Hematopoietic multipotent progenitor cell treated with erythropoietin and hydrocortisone succinate and interleukin-3 and kit ligand, for 8 days (in vitro differentiated cells): ENCODE data around the gene FAM120A.
"Not testable (repeated sequence)": the region's sequence is repeated elsewhere in the genome, so short reads cannot be mapped to it uniquely, and the experiment has no call there.

Experiments used
- DNase-seq: peaks from one replicate; pipeline ENCODE4 v3.0.0-alpha.2; 2015

The FAM120A gene, protein sequence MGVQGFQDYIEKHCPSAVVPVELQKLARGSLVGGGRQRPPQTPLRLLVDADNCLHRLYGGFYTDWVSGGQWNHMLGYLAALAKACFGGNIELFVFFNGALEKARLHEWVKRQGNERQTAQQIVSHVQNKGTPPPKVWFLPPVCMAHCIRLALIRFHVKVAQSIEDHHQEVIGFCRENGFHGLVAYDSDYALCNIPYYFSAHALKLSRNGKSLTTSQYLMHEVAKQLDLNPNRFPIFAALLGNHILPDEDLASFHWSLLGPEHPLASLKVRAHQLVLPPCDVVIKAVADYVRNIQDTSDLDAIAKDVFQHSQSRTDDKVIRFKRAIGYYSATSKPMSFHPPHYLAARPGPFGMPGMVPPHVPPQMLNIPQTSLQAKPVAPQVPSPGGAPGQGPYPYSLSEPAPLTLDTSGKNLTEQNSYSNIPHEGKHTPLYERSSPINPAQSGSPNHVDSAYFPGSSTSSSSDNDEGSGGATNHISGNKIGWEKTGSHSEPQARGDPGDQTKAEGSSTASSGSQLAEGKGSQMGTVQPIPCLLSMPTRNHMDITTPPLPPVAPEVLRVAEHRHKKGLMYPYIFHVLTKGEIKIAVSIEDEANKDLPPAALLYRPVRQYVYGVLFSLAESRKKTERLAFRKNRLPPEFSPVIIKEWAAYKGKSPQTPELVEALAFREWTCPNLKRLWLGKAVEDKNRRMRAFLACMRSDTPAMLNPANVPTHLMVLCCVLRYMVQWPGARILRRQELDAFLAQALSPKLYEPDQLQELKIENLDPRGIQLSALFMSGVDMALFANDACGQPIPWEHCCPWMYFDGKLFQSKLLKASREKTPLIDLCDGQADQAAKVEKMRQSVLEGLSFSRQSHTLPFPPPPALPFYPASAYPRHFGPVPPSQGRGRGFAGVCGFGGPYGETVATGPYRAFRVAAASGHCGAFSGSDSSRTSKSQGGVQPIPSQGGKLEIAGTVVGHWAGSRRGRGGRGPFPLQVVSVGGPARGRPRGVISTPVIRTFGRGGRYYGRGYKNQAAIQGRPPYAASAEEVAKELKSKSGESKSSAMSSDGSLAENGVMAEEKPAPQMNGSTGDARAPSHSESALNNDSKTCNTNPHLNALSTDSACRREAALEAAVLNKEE

DNA sequence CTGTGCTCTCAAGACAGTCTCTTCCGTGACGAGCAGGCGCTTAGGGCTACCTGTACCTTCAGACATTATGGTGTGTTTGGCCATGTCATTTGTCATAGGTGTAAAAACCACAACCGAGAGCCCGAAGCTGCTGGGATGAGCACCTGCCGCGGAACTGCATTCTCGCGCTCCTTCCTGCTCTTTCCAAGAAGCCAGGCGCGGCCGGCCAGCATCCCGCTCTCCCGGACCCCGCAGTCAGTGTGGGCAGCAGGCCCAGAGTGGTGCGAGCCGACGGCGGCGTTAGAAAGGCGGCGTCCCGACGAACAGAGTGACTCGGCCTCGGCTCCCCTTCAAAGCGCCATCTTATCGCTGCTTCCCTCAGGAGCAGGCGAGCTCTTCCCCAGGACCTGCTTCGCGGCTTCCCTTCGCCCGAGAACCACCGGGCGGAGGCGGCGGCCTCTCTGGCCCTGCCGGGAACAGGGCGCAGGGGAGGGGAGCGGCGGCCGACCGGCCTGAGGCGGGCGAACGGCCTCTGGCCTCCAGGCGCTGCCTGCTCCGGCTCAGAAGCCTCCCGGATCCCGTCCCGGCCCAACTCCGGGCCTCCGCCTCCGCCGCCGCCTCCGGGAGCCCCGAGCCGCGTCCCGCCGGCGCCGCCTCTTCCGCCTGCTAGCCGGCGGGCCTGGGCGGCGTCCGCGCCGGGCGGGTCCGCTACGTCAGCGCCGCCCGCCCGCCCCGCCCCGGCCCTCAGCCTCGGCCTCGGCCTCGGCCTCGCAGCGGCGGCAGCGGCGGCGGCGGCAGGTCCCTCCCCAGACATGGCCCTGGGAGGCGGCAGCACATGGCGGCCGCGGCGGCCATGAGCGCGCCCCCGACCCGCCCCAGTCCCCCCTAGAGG, at the start of gene FAM120A:
FAM120A (plus strand) TSS at position 741 of the 871 bp plus-strand sequence. CDS start 231 bp downstream, outside the sequence.
- DNase-seq: peak; percentile 76

DNA sequence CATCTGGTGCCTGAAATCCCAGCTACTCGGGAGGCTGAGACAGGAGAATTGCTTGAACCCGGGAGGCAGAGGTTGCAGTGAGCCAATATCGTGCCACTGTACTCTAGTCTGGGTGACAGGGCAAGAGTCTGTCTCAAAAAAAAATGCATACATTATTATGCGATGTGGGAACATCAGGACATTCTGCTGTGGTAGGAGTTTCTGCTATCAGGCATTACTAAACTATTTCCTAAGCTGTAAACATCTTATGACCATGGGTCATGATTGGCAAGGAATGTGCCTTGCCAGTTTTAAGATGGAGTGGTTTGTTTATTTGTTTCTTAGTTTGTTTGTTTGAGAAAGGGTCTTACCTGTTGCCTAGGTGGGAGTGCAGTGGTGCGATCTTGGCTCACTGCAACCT, 45.1 kb upstream of the FAM120A start:
- DNase-seq: no peak

DNA sequence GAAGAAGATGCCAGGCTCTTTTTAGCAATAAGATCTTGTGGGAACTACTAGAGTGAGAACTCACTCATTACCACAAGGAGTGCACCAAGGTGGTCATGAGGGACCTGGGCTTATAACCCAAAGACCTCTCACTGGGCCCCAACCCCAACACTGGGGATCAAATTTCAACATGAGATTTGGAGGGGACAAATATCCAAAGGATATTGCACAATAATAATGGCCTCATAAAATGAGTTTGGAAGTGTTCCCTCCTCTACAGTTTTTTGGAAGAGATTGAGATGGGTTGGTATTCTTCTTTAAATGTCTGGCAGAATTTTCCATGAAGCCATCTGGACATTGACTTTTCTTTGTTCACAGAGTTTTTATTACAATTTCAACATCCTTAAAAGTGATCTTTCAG, 38.0 kb upstream of the FAM120A start:
- no peak for DNase-seq

DNA sequence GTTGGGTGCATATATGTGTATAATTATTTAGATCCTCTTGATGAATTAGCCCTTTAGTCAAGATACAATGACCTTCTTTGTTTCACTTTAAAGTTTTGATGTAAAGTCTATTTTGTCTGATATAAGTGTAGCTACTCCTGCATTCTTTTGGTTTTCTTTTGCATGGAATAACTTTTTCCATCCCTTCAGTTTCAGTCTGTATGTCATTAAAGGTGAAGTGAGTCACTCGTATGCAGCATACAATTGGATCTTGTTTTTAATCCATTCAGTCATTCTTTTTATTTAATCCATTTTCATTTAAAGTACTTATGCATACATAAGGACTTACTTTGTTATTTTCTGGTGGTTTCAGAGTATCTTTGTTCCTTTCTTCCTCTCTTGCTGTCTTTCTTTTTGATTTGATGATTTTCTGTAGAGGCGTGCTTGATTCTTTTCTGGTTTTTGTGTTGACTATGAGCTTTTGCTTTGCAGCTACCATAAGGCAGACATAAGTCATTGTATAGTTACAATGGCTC, 36.3 kb upstream of the FAM120A start:
- no peak for DNase-seq

DNA sequence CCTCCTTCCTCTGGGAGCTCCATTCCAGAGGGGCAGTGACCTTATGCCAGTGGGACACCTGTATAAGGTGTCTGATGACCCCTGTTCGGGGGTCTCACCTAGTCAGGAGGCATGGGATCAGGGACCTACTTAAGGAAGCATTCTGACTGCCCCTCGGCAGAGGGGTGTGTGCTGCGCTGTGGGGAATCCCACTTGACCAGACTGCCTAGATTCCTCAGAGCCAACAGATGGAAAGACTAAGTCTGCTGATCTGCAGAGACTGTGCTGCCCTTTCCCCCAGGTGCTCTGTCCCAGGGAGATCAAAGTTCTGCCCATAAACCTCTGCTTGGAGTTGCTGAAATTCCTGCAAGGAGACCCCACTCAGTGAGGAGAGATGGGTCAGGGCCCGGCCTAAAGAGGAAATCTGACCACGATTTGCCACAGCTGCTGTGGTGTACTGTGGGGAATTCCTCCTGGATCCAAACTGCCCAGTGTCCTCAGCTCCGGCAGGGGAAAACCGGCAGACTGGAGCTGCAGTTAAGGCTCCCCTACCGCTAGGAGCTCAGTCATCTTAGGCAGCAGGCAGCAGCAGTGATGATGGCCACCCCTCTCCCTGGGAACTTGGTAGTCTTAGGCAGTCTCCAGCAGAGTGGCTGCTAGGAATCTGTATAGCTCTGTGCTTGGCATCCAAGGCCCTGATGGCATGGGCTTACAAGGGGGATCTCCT, 34.8 kb upstream of the FAM120A start:
- DNase-seq: no peak

DNA sequence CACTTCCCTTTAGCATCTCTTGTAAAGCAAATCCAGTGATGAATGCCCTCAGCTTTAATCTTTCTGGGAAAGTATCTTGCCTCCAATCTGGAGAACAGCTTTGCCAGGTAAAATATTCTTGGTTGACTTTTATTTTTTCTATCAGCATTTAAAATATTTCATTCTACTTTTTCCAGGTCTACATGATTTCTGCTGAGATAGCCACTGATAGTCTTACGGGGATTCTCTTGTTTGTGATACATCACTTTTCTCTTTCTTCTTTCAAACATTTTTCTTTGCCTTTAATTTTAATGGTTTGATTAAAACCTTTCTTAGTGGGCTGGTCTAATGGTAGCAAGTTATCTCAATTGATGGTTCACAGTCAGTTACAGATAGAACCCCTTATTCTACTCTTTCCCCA, 33.9 kb upstream of the FAM120A start:
- DNase-seq: no peak

DNA sequence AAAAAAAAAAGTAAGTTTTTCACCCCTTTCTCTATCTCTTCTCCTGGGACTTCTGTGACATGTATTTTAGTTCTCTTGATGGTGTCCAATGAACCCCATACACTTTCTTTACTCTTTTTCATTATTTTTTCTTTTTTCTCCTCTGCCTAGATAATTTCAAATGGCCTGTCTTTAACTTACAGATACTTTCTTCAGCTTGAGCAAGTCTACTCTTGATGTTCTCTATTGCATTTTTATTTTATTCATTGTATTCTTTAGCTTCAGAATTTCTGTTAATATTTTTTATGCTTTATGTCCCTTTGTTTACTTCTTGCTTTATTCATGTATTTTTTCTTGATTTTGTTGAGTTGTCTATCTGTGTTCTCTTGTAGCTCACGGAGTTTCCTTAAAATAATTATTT, 32.5 kb upstream of the FAM120A start:
- no peak for DNase-seq

DNA sequence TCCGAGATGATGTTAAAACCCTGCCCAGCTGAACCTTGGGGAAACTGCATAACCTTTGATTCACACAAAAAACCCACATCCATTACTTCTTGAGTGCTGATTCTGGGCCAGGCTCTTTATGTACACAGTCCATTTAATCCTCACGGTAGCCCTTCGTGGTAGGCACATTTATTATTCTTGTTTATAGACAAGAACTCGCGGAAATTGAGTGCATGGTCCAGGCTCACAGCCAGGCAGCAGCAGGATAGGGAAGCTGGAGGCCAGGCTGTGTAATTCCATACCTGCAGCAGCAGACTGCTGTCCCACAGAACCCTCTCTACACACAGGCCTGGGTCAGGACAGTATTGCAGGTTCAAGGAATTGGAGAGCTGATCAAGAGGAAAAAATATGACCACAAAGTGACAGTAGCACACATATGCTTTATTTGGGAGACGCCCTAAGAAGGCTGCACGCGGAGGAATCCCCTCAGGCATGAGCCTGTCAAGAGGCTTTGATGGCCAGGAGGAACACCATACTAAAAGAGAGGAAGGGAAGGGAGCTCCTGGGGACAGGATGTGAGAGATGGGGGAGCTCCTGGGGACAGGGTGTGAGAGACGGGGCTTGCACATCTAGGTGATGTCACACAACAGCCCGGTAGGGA, 28.4 kb upstream of the FAM120A start:
- no peak for DNase-seq

DNA sequence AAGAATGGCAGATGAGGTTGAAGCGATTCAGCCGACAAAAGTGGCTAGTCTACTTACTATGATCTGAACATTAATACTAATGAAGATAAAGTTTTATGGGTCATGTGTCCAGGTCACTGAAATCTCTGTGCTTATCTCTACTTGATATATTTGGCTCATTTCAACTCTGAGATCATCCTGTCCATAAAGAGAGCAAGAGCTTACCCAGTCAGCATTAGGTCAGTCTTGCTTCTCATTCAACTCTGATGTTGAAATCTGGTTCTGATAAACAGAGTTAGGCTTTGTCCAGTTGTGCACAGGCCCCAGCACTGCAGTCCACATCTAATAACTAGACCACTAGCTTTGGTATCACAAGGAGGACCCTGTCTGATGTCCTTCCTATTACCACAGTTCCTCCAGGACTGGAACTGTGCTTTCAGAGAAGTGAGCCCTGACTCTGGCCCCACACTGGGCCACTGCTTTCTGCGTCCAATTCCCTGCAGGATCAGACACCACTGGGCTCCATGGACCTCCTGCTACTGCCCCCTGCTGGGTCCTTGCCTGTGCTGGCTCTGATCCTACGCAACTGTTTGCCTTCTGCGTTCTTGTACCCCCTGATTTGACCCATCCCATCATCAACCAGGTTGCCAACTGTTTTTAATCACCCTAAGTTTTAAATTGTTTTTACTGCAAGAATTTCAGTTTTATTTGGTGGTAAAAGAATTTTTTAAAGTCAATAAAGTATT, 23.7 kb upstream of the FAM120A start:
- DNase-seq: no peak

DNA sequence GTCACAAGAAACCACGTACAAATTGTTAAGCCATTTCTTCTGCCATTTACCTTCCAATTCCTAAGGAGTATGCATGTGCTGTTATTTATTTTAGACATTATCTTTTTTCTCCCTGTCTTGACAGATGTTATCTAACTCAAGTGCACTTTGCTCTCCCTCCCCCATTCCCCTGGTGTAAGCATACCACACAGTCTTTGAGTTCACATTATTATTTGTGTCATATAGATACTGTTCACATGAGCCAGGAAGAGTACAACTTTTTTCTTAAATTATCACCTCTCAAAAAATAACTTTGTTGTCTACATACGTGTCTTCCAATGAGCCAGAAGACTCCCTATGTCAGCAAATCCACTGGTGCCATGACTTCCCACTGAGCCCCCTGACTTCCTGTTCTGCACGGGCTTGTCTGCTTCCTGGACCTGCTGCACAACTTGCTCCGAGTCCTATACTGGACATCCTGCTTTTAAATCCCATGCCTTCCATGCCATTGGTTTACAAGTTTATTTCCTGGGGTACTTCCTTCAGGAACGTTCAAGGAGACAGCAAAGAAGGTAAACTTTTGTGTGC, 19.9 kb upstream of the FAM120A start:
- no peak for DNase-seq

DNA sequence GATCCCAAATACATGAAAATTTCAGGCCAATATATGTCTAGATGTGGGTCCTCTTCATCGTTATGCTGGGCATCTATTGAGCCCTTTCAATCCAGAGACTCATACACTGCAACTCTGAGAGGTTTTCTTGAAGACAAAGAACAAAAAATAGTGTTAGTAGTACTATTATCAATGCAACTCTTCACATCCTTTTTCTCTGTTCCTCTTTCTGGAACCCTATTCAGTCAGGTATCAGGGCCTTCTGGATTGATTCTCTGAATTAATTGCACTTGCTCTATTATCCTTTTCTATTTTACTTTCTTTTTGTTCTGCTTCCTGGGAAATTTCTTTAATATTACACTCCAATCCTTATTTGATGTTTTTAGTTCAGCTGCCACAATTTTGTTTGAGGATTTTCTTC, 18.5 kb upstream of the FAM120A start:
- no peak for DNase-seq

DNA sequence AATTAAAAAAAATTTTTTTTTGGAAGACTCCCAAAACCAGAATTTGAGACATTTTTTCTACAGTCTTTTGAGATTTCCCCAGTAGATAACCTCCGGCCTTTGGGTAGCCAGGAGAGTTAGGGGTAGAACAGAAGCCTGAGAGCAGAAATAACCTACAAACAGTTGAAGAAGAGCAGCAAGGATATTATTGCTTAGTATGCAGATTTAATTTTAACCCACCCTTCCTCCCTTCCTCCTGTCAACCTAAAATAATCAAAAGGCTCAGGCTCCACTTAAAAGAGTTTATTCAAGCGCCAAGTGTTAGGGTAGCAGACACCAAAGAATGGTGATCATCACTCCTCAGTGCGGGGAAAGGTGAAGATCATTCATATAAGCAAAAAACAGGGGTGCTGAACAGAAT, 17.4 kb upstream of the FAM120A start:
- DNase-seq: no peak

DNA sequence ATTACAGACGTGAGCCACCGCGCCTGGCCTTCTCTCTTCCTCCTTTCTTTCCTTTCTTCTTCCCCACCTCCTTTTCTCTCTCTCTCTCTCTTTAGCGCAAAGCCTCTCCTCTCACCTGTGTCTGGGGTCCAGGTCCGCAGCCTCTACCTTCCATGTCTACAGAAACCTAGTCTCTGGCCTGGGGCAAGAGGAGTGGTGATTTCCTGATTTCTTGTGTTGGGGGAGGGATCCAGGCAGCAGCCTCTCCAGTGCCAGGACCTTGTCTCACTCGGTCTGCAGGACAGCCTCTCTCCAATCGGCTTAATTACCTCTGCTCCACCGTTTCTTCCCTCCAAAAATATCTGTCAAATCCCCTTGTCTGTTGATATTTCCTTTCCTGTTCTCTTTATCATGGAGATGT, 16.1 kb upstream of the FAM120A start:
- no peak for DNase-seq

DNA sequence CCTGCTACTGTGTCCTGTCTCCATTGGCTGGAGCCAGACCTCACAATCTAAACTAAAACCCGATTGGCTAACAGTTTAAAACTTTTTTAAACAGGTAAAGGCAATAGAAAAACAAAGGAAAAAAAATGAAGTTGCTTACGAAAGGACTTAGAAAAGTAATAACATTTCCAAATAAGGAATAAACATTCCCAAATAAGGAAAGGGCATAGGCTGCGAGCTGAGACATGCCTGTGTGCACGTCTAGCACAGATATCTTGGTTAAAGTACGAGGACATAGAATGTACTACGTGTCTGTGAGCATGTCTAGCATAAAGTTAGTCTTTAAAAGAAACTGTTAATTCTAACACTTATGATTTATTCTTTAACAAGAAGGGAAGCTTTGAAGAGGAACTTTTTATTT, 15.3 kb upstream of the FAM120A start:
- no peak for DNase-seq

DNA sequence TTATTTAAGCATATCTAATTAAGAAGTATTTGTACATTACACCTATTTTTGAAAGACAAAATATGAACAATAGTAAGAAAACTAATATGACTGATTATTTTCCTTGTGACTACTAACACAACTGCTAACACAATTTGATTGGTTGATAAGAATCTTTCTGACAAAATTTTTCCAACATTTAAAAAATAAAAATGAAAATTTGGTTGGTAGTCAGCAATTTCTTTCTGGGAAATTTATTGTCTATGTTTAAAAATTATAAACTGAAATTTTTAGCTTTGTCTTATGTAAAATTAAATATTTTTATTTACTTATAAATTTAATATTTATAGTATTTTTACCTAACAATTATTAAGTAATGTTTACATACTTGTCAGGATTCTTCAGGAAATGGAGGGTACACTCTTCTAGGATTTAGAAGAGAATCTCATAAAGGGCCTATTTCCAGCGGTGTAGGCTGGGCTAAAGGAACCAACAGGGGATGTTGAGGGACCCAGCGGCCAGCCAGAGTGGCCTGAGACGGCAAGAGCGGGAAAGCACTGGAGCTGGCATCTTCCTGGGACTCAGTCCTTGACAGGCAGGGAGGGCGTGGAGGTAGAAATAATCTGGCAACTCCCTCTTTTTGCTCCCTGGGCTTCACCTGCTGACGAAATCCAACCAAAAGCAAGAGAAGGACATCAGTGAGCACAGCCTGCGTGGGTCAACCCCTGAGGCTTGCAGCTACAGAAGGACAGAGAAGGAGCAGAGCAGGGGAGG, 14.7 kb upstream of the FAM120A start:
- DNase-seq: no peak

DNA sequence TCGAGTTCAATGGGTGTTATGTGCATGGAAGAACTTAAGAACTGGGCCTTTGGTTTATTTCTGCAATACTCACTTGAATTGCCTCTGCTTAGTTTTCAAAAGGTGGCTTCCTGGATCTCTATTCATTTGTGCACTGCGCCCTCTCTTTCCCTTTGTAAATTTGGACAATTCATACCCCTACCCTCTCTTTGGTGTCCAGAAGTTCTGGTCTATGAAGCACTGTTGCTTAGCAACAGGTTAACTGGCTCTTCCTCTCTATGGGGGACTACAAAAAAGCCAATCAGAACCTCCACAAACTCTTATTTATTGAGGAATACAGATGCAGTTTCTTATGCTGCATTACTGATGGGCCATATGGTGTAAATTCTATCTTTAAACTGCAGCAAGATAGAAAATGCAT, 13.5 kb upstream of the FAM120A start:
- no peak for DNase-seq

DNA sequence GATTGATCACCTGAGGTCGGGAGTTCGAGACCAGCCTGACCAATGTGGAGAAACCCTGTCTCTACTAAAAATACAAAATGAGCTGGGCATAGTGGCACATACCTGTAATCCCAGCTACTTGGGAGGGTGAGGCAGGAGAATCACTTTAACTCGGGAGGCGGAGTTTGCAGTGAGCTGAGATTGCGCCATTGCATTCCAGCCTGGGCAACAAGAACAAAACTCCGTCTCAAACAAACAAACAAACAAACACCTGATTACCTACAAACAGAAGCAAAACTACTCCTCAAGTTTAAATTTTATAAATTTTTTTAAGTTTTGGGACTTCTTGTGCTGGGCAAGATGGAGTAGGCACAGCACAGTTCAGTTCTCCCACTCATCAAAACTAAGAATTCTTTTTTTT, 12.2 kb upstream of the FAM120A start:
- DNase-seq: not testable (repeated sequence)

DNA sequence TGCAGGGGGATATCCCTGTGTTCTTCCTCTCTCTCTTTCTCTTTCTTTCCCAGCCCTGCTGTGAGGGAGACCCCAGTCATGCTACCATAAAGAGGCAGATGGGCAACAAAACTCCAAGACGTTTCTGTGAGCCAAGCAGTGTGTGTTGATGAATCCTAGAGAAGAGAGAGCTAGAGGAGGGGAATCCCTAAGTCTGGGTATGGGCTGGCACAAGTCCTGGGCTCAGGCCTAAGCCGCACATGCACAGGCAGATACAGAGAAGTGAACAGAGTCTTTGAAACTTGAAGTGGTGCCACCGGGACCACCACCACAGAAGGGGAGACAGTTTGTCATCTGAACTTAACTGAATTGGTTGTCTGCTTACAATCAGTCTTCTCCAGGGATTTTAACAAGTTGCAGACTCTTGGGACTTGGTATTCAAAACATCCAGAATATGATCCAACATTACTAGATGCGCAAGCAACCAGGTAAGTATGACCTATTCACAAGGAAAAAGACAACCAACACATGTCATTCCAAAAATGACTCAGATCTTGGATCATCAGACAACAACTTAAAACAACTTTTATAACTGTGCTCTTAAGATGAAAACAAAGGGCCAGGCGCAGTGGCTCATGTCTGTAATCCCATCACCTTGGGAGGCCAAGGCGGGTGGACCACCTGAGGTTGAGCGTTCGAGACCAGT, 10.4 kb upstream of the FAM120A start:
- DNase-seq: no peak

DNA sequence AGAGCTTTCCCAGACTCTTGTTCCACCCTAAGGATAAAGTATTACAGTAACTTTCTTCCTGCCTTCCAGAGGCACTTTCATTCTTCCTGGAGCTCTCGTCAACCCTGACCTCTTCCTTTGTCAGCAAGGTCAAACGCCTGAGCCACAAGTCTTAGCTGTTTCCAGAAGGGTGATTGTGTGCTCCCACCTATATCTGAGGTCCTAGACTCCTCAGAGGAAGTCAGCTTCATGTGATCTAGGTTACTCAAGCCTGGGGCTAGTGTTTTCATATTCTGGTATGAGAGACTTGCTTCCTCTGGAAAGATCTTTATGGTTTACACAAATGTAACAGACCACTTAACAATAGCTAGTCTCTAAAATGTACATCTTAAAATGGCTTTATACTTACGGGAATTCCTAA, 5.4 kb upstream of the FAM120A start:
- DNase-seq: no peak
